CD1c-positive myeloid dendritic cell (primary cell): ENCODE results near the gene ZAP70.
"Not testable (repeated sequence)": the region's sequence is repeated elsewhere in the genome, so short reads cannot be mapped to it uniquely, and the experiment has no call there.

Experiments
- DNase-seq: peaks from one replicate; pipeline ENCODE4 v3.0.0-alpha.2; 2016; ENCODE audit errors: extremely low spot score

ZAP70 gene

GRCh38 chr2:97713296-97714083 is at the start of gene ZAP70:
Gene ZAP70, plus strand, starts transcription at chr2:97713576. Its CDS starts 10,461 bp downstream, at chr2:97724037.
- peak; percentile 22 for DNase-seq

- no peak for DNase-seq
These were observed 49.8 kb upstream of the ZAP70 start for GRCh38 chr2:97663626-97663961.

- peak; percentile 98 for DNase-seq
These were observed 49.3 kb upstream of the ZAP70 start, which contains the start of gene ACTR1B for GRCh38 chr2:97663962-97664635. Gene ACTR1B, minus strand, starts transcription at chr2:97664044. Its CDS starts 154 bp downstream, at chr2:97663890.

- no peak for DNase-seq
These were observed 48.8 kb upstream of the ZAP70 start for GRCh38 chr2:97664636-97664970.

GRCh38 chr2:97669448-97669847 is 43.9 kb upstream of the ZAP70 start, which contains the start of gene C2orf92:
Gene C2orf92, plus strand, starts transcription at chr2:97669713. Its CDS starts 76 bp downstream, at chr2:97669789.
- DNase-seq = no peak

GRCh38 chr2:97670471-97670870 is 42.9 kb upstream of the ZAP70 start:
- no peak for DNase-seq

GRCh38 chr2:97671526-97671925 is 41.9 kb upstream of the ZAP70 start:
- no peak for DNase-seq

GRCh38 chr2:97672606-97673140 is 40.7 kb upstream of the ZAP70 start:
- peak; percentile 4 for DNase-seq

- peak; percentile 68 for DNase-seq
These were observed 40.0 kb upstream of the ZAP70 start for GRCh38 chr2:97673182-97673914.

GRCh38 chr2:97673915-97674283 is 39.5 kb upstream of the ZAP70 start:
- DNase-seq = peak; percentile 11

GRCh38 chr2:97675430-97676113 is 37.8 kb upstream of the ZAP70 start:
- DNase-seq = no peak

GRCh38 chr2:97676620-97677019 is 36.8 kb upstream of the ZAP70 start:
- no peak for DNase-seq

- no peak for DNase-seq
These were observed 35.9 kb upstream of the ZAP70 start for GRCh38 chr2:97677480-97677879.

- no peak for DNase-seq
These were observed 35.1 kb upstream of the ZAP70 start for GRCh38 chr2:97678298-97678697.

- not testable (repeated sequence) for DNase-seq
These were observed 26.1 kb upstream of the ZAP70 start for GRCh38 chr2:97687235-97687634.

- DNase-seq = no peak
These were observed 25.1 kb upstream of the ZAP70 start for GRCh38 chr2:97688062-97688827.

GRCh38 chr2:97691166-97691565 is 22.2 kb upstream of the ZAP70 start:
- no peak for DNase-seq

- no peak for DNase-seq
These were observed 19.9 kb upstream of the ZAP70 start for GRCh38 chr2:97693476-97693875.

- no peak for DNase-seq
These were observed 17.6 kb upstream of the ZAP70 start for GRCh38 chr2:97695744-97696143.

- DNase-seq = peak; percentile 95
These were observed 15.8 kb upstream of the ZAP70 start for GRCh38 chr2:97697252-97698235.
